Measurements from ENCODE around the gene DDX39A.

DNA sequence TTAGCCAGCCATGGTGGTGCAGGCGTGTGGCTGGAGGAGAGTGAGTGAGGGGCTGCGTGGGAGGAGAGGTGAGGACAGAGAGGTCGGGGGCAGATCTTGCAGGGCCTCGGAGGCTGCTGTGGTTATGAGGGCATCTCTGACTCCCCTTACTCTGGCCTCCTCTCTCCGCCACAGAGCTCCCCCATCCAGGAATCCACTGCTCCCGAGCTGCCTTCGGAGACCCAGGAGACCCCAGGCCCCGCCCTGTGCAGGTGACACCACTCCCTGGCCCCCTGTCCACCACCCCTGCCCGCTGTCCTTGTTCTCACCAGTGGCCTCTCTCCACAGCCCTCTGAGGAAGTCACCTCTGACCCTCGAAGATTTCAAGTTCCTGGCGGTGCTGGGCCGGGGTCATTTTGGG is 48.2 kb upstream of the DDX39A start:
- TF ChIP-seq POLR2A (IDR thresholded peaks at IDR 0.05) (no peak), CTCF (IDR thresholded peaks at IDR 0.05) (no peak)

All from heart left ventricle (tissue), 13 donors.